HG03060 (cell line): ENCODE results near the gene HBD.
"Not testable (repeated sequence)": the region's sequence is repeated elsewhere in the genome, so short reads cannot be mapped to it uniquely, and the experiment has no call there.

Experiments
- ATAC-seq: cut with Tn5 transposase; IDR thresholded peaks from one replicate; pipeline ENCODE4 v1.9.1; 2021; ENCODE audit warnings: low read depth, moderate number of reproducible peaks; ENCODE audit not compliant: unreplicated experiment

The HBD gene

GRCh38 chr11:5234381-5234834 lies at the start of gene HBD:
TSS of gene HBD (minus strand) at chr11:5234483. CDS start at chr11:5234433, 50 bp downstream.
- ATAC-seq, result no peak

- ATAC-seq, result no peak
Measured at GRCh38 chr11:5283882-5284281, 49.6 kb upstream of the HBD start.

- ATAC-seq, result no peak
Measured at GRCh38 chr11:5283086-5283485, 48.8 kb upstream of the HBD start.

- no peak for ATAC-seq
Measured at GRCh38 chr11:5282628-5283027, 48.3 kb upstream of the HBD start.

GRCh38 chr11:5281596-5281995 lies 47.3 kb upstream of the HBD start:
- ATAC-seq, result no peak

GRCh38 chr11:5280582-5281102 lies 46.4 kb upstream of the HBD start:
- ATAC-seq, result peak; percentile 93

GRCh38 chr11:5279471-5280090 lies 45.3 kb upstream of the HBD start:
- ATAC-seq, result no peak

GRCh38 chr11:5277807-5278382 lies 43.6 kb upstream of the HBD start:
- ATAC-seq, result peak; percentile 42

GRCh38 chr11:5276697-5277096 lies 42.4 kb upstream of the HBD start:
- ATAC-seq, result no peak

- no peak for ATAC-seq
Measured at GRCh38 chr11:5275369-5276110, 41.3 kb upstream of the HBD start.

- no peak for ATAC-seq
Measured at GRCh38 chr11:5274395-5274794, 40.1 kb upstream of the HBD start.

- ATAC-seq, result no peak
Measured at GRCh38 chr11:5272395-5273017, 38.2 kb upstream of the HBD start.

GRCh38 chr11:5269715-5270147 lies 35.4 kb upstream of the HBD start, which contains the start of gene HBE1:
TSS of gene HBE1 (minus strand) at chr11:5269945. CDS start at chr11:5269890, 55 bp downstream.
- no peak for ATAC-seq

GRCh38 chr11:5267033-5267563 lies 32.8 kb upstream of the HBD start:
- ATAC-seq, result no peak

- ATAC-seq, result no peak
Measured at GRCh38 chr11:5266609-5267008, 32.3 kb upstream of the HBD start.

- ATAC-seq, result no peak
Measured at GRCh38 chr11:5265832-5266231, 31.5 kb upstream of the HBD start.

GRCh38 chr11:5258543-5259262 lies 24.4 kb upstream of the HBD start:
- no peak for ATAC-seq

GRCh38 chr11:5257296-5257695 lies 23.0 kb upstream of the HBD start:
- no peak for ATAC-seq

- ATAC-seq, result not testable (repeated sequence)
Measured at GRCh38 chr11:5254646-5255413, 20.5 kb upstream of the HBD start, which contains the start of gene HBG2. TSS of gene HBG2 (minus strand) at chr11:5254781. CDS start at chr11:5254728, 53 bp downstream.
